HG03159 (cell line): ENCODE results near the gene PPP2R2B.

ENCODE experiments used
- ATAC-seq: cut with Tn5 transposase; IDR thresholded peaks from one replicate; pipeline ENCODE4 v1.9.1; 2021; ENCODE audit warnings: mild to moderate bottlenecking, moderate library complexity; ENCODE audit not compliant: unreplicated experiment

Gene PPP2R2B

GRCh38 chr5:146888351-146888978 lies 9.9 kb upstream of the PPP2R2B start:
- ATAC-seq = no peak

- no peak for ATAC-seq
Measured at GRCh38 chr5:146884066-146884626, 5.6 kb upstream of the PPP2R2B start.

GRCh38 chr5:146883511-146883910 lies 5.0 kb upstream of the PPP2R2B start:
- ATAC-seq = no peak

- ATAC-seq = no peak
Measured at GRCh38 chr5:146880966-146881365, 2.4 kb upstream of the PPP2R2B start.

GRCh38 chr5:146877783-146878475 lies 628 bp downstream of the PPP2R2B start:
- peak; percentile 30 for ATAC-seq

GRCh38 chr5:146877178-146877681 lies 1.3 kb downstream of the PPP2R2B start:
- peak; percentile 21 for ATAC-seq

- no peak for ATAC-seq
Measured at GRCh38 chr5:146873186-146873917, 5.2 kb downstream of the PPP2R2B start.

GRCh38 chr5:146872188-146872587 lies 6.4 kb downstream of the PPP2R2B start:
- no peak for ATAC-seq

- no peak for ATAC-seq
Measured at GRCh38 chr5:146867996-146868708, 10.4 kb downstream of the PPP2R2B start.

- ATAC-seq = no peak
Measured at GRCh38 chr5:146866263-146866662, 12.3 kb downstream of the PPP2R2B start.

GRCh38 chr5:146862641-146863040 lies 15.9 kb downstream of the PPP2R2B start:
- ATAC-seq = no peak

- no peak for ATAC-seq
Measured at GRCh38 chr5:146860213-146860893, 18.2 kb downstream of the PPP2R2B start.

GRCh38 chr5:146852089-146852488 lies 26.5 kb downstream of the PPP2R2B start:
- no peak for ATAC-seq

GRCh38 chr5:146851133-146851532 lies 27.4 kb downstream of the PPP2R2B start:
- no peak for ATAC-seq

- no peak for ATAC-seq
Measured at GRCh38 chr5:146849694-146850303, 28.8 kb downstream of the PPP2R2B start.

- no peak for ATAC-seq
Measured at GRCh38 chr5:146848133-146848532, 30.4 kb downstream of the PPP2R2B start.

GRCh38 chr5:146840016-146840415 lies 38.5 kb downstream of the PPP2R2B start:
- no peak for ATAC-seq

- ATAC-seq = no peak
Measured at GRCh38 chr5:146836226-146836842, 42.2 kb downstream of the PPP2R2B start.

GRCh38 chr5:146832985-146833732 lies 45.4 kb downstream of the PPP2R2B start:
- no peak for ATAC-seq
